Measurements from ENCODE around the gene SIAH3.

DNA sequence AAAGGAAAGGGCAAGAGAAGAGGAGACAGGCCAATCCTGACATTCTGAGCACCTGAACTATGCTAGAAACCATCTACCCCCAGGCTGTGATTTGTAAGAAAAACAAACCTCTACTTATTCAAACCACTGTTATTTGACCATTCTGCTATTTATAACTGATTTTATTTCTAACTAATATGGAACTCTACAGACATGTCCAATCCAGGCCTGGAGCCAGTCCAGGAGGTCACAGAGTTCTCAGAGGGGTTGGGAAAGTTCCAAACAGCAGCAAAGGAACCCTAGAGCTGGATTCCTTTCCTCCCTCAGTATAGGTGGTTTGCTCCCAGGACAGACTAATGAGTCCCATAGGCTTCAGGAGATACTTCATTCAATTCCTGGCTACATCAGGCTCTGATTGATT, 24.2 kb downstream of the SIAH3 start:
- TF ChIP-seq, protein P1, sequence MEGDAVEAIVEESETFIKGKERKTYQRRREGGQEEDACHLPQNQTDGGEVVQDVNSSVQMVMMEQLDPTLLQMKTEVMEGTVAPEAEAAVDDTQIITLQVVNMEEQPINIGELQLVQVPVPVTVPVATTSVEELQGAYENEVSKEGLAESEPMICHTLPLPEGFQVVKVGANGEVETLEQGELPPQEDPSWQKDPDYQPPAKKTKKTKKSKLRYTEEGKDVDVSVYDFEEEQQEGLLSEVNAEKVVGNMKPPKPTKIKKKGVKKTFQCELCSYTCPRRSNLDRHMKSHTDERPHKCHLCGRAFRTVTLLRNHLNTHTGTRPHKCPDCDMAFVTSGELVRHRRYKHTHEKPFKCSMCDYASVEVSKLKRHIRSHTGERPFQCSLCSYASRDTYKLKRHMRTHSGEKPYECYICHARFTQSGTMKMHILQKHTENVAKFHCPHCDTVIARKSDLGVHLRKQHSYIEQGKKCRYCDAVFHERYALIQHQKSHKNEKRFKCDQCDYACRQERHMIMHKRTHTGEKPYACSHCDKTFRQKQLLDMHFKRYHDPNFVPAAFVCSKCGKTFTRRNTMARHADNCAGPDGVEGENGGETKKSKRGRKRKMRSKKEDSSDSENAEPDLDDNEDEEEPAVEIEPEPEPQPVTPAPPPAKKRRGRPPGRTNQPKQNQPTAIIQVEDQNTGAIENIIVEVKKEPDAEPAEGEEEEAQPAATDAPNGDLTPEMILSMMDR (IDR thresholded peaks at IDR 0.05; ENCODE audit: low read length), result no peak
- TF ChIP-seq EZH2 (optimal IDR thresholded peaks at IDR 0.05; ENCODE audit: low read depth, low read length), result no peak
